Spleen (tissue), 7 donors: ENCODE measurements around the gene OBSCN.

Experiments used
- POLR2AphosphoS5 ChIP-seq, 3 donors: sonication (generic); formaldehyde crosslinking; IDR thresholded peaks; one replicate each; pipeline ENCODE4 v1.5.1; 2017; ENCODE audit warnings: antibody characterized with exemption in 3 of 3
- TF ChIP-seq, protein P1 (sequence below), 11 experiments: fragments of 200-600 bp in 7 of 11; fragments of 450-650 bp in 4 of 11; sonication (generic) in 4 of 11; IDR thresholded peaks in 8 of 11; conservative IDR thresholded peaks in 3 of 11; 1 replicate in 7 of 11; 2 replicates in 4 of 11; pipeline versions ENCODE4 v1.4.0 to v1.8.0; 2016 to 2021; ENCODE audit warnings: antibody characterized with exemption in 11 of 11, inconsistent platforms in 4 of 11, mild to moderate bottlenecking in 1 of 11
- donor health status: DM: no; HTN: no; CAD: no; lungs with moderate emphysema.
- donor health status: DM: no; HTN: no; CAD: no.
- donor health status: DM: no; HTN: no; CAD: no.

DNA sequence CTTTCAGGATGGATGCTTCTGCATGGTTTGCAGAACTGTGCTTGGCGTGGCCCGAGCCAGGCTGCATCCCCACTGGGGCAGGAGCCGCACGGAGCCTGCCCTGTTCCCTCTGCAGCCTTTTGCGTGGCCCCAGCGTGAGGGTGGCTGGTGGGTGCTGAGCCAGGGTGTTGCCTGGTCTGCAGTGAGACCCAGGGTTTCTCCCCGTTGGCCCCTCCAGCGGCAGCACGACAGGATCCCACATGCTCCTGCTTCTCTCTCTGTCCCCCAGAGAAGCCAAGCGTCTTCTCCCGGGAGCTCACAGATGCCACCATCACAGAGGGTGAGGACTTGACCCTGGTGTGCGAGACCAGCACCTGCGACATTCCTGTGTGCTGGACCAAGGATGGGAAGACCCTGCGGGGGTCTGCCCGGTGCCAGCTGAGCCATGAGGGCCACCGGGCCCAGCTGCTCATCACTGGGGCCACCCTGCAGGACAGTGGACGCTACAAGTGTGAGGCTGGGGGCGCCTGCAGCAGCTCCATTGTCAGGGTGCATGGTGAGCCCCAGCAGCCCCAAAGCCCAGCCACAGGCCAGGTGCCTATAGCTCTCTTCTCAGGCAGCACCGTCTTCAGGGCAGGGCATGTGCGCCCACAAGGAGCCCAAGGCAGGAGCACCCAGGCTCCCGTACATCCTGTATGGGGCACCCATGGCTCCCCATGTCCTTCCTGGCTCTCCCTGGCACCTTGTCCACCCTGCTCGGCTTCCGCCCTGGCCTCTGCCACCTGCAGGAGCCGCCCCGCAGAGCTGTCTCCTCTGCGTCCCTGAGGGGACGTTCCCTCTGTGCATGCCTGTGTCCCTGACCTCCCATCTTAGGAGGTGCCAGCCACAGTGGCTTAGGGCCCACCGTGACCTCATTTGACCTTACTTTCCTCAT lies 78.9 kb downstream of the OBSCN start:
- TF ChIP-seq POLR2AphosphoS5 (IDR thresholded peaks at IDR 0.05), result peak in 1 of 3 donors; percentile 8
- TF ChIP-seq, protein P1, sequence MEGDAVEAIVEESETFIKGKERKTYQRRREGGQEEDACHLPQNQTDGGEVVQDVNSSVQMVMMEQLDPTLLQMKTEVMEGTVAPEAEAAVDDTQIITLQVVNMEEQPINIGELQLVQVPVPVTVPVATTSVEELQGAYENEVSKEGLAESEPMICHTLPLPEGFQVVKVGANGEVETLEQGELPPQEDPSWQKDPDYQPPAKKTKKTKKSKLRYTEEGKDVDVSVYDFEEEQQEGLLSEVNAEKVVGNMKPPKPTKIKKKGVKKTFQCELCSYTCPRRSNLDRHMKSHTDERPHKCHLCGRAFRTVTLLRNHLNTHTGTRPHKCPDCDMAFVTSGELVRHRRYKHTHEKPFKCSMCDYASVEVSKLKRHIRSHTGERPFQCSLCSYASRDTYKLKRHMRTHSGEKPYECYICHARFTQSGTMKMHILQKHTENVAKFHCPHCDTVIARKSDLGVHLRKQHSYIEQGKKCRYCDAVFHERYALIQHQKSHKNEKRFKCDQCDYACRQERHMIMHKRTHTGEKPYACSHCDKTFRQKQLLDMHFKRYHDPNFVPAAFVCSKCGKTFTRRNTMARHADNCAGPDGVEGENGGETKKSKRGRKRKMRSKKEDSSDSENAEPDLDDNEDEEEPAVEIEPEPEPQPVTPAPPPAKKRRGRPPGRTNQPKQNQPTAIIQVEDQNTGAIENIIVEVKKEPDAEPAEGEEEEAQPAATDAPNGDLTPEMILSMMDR (IDR thresholded peaks at IDR 0.05 in 8 of 11, conservative IDR thresholded peaks at IDR 0.05 in 3 of 11), result no peak
